Measurements from ENCODE around the gene BICDL2.

The BICDL2 gene

GRCh38 chr16:3028716-3029319 is 7.9 kb downstream of the BICDL2 start:
- Histone ChIP-seq H3K4me2 (no peak overlapping the region), H2AFZ (ENCODE audit: low read depth) (no peak overlapping the region)

GRCh38 chr16:3027983-3028715 is 8.6 kb downstream of the BICDL2 start:
- Histone ChIP-seq H3K27ac (no peak overlapping the region), H3K4me2 (peak overlapping the region; percentile 82), H4K20me1 (ENCODE audit: insufficient read depth) (no peaks in the 10 kb centered on the region), H3K27me3 (ENCODE audit: insufficient read depth, low read depth) (peaks cover 48% of the 10 kb centered on the region), H3K9ac (no peak overlapping the region), H3K4me3 (IDR thresholded peaks at IDR 0.05; ENCODE audit: insufficient read depth, low read depth, low read length) (no peak overlapping the region), H3K36me3 (ENCODE audit: insufficient read depth) (no peaks in the 10 kb centered on the region), H3K4me1 (ENCODE audit: low read depth, poor library complexity, severe bottlenecking) (peaks cover 30% of the 10 kb centered on the region), H3K79me2 (ENCODE audit: insufficient read depth, low read depth) (no peaks in the 10 kb centered on the region), H2AFZ (ENCODE audit: low read depth) (peak overlapping the region; percentile 29; the same call in 1 of the 2 replicates)
- peak; percentile 65 for TF ChIP-seq CTCF (conservative IDR thresholded peaks at IDR 0.05; ENCODE audit: low read depth, low read length)

More at GRCh38 chr16:3028716-3029319, 7.9 kb downstream of the BICDL2 start:
- Histone ChIP-seq H4K20me1 (ENCODE audit: insufficient read depth) (no peaks in the 10 kb centered on the region), H3K36me3 (ENCODE audit: insufficient read depth) (no peaks in the 10 kb centered on the region), H3K9ac (no peak overlapping the region), H3K27ac (no peak overlapping the region), H3K4me1 (ENCODE audit: low read depth, poor library complexity, severe bottlenecking) (peaks cover 36% of the 10 kb centered on the region), H3K27me3 (ENCODE audit: insufficient read depth, low read depth) (peaks cover 55% of the 10 kb centered on the region), H3K4me3 (IDR thresholded peaks at IDR 0.05; ENCODE audit: insufficient read depth, low read depth, low read length) (no peak overlapping the region), H3K79me2 (ENCODE audit: insufficient read depth, low read depth) (no peaks in the 10 kb centered on the region)
- TF ChIP-seq CTCF (conservative IDR thresholded peaks at IDR 0.05; ENCODE audit: low read depth, low read length) = no peak

- Histone ChIP-seq H3K4me3 (IDR thresholded peaks at IDR 0.05; ENCODE audit: insufficient read depth, low read depth, low read length) (no peak overlapping the region), H3K27ac (no peak overlapping the region), H3K4me1 (ENCODE audit: low read depth, poor library complexity, severe bottlenecking) (peaks cover 30% of the 10 kb centered on the region), H3K27me3 (ENCODE audit: insufficient read depth, low read depth) (peaks cover 41% of the 10 kb centered on the region), H3K79me2 (ENCODE audit: insufficient read depth, low read depth) (no peaks in the 10 kb centered on the region), H3K9ac (no peak overlapping the region), H3K4me2 (peak overlapping the region; percentile 82; the same call in 1 of the 2 replicates), H4K20me1 (ENCODE audit: insufficient read depth) (no peaks in the 10 kb centered on the region), H2AFZ (ENCODE audit: low read depth) (no peak overlapping the region), H3K36me3 (ENCODE audit: insufficient read depth) (no peaks in the 10 kb centered on the region)
- TF ChIP-seq CTCF (conservative IDR thresholded peaks at IDR 0.05; ENCODE audit: low read depth, low read length) = no peak
Measured at GRCh38 chr16:3027489-3027795, 9.3 kb downstream of the BICDL2 start.

GRCh38 chr16:3026609-3027488 is 9.9 kb downstream of the BICDL2 start:
- no peaks in the 10 kb centered on the region for H3K79me2 ChIP-seq (ENCODE audit: insufficient read depth, low read depth)
- H3K4me2 ChIP-seq = no peak overlapping the region
- no peak overlapping the region for H3K4me3 ChIP-seq (IDR thresholded peaks at IDR 0.05; ENCODE audit: insufficient read depth, low read depth, low read length)
- H3K27me3 ChIP-seq (ENCODE audit: insufficient read depth, low read depth) = peaks cover 35% of the 10 kb centered on the region
- H3K9ac ChIP-seq = no peak overlapping the region
- H3K4me1 ChIP-seq (ENCODE audit: low read depth, poor library complexity, severe bottlenecking) = peaks cover 32% of the 10 kb centered on the region
- H3K27ac ChIP-seq = no peak overlapping the region
- no peak overlapping the region for H2AFZ ChIP-seq (ENCODE audit: low read depth)
- TF ChIP-seq CTCF (conservative IDR thresholded peaks at IDR 0.05; ENCODE audit: low read depth, low read length) = no peak
- no peaks in the 10 kb centered on the region for H4K20me1 ChIP-seq (ENCODE audit: insufficient read depth)
- H3K36me3 ChIP-seq (ENCODE audit: insufficient read depth) = no peaks in the 10 kb centered on the region
